CD4-positive, alpha-beta T cell treated with Interferon alpha-2 for 1 hour (primary cell): Measurements from ENCODE around the gene PAK5.

ENCODE experiments used
- DNase-seq, 2 donors: peaks; one replicate each; pipeline ENCODE4 v3.0.0-alpha.2; 2020 to 2022

Gene PAK5

DNA sequence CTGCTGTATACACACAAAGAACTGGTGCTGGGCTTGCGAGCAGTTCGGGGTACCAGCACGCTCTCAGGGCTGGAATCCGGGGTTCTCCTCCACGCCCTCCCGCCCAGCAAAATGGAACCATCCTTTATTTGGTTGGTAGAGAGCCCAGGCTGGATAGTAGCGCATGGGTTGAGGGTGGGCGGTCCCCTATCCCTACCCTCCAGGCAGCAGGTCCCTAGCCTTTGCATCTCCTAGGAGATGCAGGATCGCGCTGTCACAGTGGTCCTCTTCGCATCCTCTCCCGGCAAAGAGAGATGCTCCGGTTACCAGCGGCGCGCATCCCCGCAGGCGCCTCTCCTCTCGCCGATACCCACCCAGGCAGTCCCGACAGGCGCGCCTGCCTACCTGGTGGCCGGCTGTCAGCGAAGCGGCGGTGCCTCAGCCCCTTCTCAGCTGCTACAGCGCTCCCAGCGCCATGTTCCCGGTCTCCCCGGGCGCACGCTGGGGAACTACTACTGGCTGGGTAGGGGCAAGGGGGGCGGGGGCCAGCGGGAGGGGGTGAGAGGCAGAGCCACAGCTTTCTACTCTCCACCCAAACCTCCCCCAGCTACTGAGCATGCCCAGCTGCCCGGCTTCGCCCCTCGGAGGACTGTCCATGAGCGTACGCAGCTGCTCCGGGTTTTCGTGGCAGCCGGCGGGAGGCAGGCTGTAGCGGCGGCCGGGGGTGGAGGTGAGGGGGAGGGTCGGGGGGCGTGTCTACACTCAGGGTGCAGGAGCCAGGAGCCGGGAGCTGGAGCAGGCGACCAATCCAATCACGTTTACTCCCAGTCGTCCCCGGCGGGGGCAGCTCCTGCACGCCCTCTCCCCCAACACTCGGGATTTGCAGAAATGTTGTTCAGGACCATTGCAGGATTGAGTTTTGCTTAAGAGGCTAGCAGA lies at the start of gene PAK5:
Gene PAK5 (minus strand): TSS at position 699 of the 918 bp plus-strand sequence. CDS start 194,748 bp downstream, outside the sequence.
- DNase-seq, result no peak

DNA sequence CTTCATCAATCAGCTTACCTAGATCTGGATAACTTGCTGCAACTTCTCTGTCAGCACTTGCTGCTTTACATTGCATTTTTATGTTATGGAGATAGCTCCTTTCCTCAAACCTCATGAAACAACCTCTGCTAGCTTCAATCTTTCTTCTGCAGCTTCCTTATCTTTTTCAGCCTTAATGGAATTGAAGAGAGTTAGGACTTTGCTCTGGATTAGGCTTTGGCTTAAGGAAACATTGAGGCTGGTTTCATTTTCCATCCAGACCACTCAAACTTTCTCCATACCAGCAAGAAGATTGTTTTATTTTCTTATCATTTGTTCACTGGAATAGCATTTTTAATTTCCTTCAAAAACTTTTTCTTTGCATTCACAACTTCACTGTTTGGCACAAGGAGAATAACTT lies 48.8 kb upstream of the PAK5 start:
- DNase-seq, result no peak

DNA sequence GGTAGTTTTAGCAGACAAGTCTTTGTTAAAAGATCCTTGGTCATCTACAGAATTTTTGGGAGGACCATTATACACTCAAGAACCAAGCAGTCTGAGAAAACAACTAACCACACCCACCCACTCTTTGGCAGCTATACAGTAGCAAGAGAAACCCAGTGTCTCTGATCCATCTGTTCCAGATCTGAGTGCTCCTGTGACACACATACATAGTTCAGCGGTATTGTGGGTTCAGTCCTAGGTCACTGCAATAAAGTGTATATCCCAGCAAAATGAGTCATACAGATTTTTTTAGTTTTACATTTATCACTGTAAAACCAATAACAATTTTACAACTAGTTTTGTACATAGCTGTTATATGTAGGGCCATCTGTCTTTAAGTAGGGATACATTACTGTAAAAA lies 47.4 kb upstream of the PAK5 start:
- no peak for DNase-seq

DNA sequence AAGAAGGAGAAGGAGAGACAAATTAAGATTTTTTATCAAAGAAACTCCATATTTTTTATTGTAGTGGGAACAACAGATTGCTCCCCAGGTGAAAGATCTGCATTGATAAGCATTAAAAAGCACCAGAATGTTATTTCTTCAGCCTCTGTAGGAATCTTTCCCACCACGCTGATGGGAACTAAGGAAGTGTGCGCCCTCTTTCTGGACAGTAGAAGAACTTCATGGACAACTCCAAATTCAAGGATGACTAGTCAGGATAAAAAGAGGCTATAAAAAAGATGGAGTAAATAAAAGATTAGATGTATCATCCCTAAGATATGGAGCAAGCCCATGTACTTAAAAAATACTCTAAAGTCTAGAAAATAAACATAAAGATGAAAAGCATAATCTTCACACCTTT lies 45.8 kb upstream of the PAK5 start:
- no peak for DNase-seq

DNA sequence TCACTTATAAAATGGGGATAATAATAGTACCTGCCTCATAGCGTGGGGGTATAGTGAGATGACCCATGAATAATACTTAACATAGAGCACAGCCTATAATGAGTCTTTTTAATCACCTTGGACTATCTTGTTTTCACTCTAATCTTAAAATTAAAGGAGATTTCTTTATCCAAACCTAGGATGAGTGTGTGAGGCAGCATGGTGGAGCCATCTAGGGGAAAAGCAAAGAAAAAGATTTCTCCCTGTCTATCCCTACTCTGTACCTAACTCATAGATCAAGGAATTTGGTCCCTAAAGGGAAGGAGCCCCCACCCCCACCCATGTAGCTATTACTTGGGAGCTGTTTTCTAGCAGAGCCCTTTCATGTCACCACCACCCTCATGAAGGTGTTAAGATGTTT lies 45.2 kb upstream of the PAK5 start:
- DNase-seq, result no peak

DNA sequence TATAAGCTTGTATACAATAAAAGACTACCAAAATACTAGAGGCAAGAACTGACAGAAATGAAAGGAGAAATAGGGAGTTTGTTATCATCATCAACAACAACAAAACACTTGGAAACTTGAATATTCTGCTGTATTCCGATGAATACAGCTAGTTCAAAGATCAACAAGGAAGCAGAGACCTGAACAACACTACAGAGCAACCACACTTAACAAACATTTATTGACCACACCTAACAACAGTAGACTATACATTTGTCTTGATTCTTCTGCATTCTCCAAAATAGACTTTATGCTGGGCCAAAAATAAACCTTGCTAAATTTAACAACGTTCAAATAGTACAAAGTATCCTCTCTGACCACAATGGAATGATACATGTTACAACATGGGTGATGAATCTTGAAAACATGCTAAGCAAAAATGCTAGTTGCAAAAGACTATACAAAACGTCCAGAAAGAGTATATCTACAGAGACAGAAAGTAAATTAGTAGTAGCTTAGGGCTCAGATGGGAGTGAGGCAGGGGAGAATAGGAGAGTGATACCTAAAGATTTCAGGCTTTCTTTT lies 39.1 kb upstream of the PAK5 start:
- no peak for DNase-seq

DNA sequence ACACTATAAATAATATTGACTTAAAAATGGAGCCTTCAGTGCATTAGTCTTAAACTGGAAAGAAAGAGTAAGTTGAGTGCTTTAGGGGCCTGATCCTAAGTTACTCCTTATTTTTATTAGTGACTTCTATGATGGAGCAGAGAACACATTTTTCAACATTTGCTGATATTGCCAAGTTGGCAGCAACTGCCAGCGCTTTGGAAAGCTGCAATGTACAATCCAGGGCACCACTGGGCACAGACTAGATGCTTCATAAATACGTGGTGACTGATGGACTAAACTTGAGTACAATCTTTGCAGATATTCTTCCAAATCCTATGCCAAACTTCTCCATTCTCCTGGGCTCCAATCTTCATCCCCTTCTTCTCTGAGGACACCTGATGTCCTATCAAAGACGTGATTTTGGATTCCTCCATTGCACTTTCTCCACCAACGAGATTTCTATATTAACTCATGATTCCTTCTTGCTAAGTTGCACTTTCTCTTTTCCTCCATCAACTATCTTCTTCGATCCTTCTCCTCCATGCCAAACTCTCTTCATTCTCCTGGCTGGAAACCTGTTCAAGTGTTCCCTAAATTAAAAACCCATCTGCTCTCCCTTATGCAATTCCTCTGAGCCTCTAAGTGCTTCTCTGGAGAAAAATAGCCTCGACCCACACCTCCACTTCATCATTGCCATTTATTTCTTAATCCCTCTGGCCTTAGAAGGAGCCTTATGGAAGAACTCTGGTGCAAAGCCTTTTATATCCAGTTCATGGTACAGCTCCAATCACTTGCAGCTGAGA lies 28.5 kb upstream of the PAK5 start:
- no peak for DNase-seq

DNA sequence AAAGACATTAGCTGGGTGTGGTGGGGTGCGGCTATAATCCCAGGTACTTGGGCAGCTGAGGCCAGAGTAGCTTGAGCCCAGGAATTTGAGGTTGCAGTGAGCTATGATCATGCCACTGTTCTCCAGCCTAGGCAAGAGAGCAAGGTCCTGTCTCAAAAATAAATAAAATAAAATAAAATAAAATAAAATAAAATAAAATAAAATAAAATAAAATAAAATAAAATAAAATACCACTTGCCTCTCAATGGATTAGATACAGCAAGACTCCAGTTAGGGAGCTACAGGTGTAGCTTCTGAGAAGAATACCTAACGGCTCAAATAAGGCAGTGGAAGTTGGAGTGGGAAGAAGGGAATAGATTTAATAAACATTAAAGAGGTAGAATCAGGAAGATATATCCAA lies 13.7 kb upstream of the PAK5 start:
- no peak for DNase-seq

DNA sequence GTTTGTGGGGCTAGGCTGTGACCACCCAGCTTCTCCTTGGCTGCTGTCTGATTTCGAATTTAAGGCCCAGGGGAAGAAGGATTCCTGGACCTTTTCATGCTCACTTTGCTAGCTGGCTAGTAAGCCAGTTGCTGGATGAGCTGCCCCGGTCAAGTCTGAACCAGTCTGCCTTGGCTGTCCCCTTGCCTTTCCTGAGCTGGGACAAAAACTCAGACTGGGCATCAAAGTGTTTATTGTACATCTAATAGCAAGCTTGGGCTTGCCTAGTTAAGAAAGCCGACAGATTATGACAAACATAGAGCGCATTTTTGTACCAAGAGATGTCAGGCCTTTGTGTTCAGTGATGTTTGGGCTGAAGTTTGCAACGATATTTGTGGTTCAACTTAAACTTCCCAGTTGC lies 750 bp upstream of the PAK5 start:
- no peak for DNase-seq

DNA sequence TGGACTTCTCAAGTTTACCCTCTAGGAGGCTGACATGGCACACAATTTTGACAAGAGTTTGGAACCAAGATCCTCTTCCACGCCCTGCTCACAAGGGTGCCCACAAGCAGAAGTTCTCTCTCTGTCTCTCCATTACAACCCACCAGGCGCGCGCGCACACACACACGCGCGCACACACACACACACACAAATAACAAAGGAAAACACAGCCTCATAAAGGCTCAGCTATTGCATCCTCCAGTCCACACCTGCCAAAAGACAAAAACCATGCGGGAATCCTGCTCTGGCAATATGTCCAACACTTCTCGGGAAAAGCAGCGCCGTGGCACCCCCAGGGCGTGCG lies 870 bp downstream of the PAK5 start:
- DNase-seq, result no peak

DNA sequence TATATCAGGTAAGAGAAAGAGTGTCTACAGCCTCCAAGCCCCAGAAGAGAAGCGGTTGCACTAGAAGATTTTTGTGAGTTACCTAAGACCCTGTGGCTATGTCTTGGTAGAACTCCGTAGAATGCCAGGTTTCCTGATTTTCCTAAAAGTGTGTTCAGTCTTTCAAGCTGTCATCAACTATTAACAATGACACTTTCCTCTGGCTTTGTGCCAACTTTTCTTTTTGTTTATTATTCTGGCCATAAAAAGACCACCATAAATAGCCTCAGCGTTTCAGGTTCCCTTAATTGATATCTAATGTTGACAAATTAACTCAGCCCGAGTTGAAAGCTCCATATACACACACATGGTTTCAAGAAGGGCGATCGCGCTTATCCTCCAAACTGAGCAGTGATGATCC lies 1.2 kb downstream of the PAK5 start:
- no peak for DNase-seq

DNA sequence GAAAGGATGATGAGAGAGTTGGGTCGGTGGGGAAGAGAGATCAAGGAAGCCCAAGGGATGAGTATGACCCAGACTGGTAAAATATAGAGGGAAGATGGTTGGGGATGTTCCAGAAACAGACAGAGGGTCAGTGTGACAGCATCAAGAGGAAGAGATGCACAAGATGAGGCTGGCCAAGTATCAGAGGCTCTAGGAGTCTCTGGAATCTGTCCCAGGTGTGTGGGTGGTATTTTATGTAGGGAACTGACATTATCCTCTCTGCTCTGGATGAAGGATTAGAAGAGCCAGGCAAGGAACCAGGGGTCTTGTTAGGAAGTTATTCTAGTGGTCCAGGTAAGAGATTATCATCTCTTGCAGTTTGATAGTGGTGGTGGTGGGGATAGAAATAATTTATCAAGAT lies 3.6 kb downstream of the PAK5 start:
- no peak for DNase-seq

DNA sequence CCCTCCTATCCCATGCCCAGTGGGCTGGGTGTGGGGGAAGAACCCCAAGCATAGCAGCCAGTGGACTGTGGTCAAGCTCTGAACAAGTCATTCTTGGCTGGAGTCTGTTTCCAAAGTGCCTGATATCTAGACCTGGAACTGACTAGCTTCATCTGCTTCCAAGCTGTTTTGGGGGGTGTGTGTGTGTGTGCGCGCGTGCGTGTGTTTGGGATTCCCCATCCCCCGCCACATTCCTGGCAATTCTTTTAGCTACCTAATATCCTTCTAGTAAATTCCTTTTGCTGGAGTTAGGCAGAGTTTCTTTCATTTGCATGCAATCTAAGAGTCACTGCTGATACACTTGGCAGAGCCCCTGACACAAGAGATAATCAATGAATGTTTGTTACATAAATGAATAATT lies 7.8 kb downstream of the PAK5 start:
- DNase-seq, result no peak

DNA sequence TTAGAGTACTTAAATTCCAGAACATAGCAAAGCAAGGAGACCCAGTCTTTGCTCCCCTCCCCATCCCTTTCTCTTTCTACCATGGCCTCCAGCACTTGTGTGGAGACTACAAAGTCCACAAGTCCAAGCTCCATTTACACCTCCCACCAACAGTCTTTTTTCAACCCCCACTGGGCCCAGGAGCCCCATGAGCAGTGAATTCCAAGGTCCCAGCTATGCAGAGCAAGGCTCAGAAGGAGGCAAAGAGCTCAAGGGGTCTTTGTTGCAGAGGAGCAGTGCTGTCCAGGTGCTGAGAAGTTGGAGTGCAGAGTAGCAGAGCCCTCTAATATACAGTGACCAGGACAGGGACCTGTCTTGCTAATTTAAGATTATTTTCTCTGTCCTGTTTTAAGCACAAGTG lies 9.0 kb downstream of the PAK5 start:
- no peak for DNase-seq

DNA sequence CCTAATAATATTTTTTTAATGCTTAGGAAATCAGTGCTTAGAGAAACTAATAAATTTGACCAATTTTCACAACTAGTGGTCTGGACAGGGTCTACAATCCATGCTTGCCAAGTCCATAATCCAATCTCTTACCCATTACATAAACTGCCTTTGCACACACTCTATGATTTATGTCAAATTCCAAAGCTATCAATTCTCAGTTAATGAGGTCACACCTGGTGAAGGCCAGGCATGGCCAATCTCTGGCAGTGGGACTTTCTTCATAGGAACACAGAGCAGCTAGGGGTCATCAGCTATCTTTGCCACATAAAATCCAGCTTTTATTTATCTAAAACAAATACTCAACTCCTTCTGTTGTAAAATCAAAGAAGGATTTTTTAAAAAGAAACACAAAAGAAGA lies 21.2 kb downstream of the PAK5 start:
- DNase-seq, result no peak

DNA sequence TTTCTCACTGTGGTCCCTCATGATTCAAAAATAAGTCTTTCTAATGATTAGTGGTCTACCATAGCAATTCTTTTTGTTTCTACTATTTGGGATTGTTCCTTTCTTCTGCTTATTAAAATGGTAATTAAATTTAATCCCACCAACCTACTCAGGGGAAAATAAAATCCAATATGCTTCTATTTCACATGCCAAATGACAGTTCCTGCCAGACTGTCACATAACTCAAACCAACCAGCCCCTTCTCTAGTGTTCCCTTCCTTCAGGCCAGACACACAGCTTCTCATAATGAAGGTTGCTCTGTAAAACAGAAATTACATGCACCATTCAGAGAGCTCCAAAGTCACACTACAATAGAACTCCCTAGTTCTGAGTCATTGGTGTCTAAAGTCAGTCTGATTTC lies 23.2 kb downstream of the PAK5 start:
- no peak for DNase-seq

DNA sequence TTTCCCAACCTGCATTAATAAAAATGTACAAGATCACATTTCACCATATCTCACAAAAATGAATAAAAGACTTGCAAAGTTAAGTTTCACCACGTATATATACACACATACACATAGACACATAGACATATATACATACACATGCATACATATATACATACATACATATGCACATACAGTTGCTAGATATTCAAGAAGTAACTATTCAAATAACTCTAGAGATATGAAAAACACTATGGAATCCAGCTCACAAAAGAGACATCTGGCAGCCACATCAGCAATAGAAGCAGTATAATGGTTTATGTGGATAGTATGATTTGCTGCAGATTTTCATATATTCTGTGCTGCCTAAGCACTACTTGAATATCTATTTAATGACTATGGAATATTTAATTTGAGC lies 28.1 kb downstream of the PAK5 start:
- no peak for DNase-seq

DNA sequence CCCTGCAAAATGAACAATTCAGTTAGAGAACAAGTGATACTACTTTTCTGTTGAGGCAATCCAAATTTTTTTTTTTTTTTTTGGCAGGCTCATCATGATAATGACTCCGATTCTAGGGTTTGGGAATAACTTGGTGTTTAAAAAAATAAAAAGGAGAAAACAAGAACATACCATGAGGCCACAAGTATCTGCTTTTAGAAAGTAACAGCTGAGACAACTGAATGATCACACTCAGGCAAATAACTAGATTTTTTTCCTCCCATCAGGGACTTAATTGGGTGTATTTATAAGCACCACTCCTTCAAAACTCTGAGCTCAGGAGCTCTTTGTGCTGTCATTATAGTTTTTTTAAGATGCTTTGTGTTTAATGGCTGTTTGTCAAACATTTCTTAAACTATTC lies 29.6 kb downstream of the PAK5 start:
- DNase-seq, result no peak

DNA sequence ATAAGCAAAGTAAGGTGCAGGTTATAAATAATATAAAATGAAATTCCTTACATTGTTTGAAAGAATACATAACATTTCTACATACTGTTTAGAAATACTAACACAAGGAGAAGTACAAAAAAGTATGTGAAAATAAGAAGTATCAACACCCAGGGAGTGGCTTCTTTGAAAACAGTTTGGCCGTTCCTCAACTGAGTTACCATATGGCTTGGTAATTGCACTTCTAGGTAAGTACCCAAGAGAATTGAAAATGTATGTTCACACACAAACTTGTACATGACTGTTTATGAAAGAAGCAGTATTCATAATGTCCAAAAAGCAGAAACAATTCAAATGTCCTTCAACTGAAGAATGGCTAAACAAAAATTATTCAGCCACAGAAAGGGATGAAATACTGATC lies 30.7 kb downstream of the PAK5 start:
- no peak for DNase-seq

DNA sequence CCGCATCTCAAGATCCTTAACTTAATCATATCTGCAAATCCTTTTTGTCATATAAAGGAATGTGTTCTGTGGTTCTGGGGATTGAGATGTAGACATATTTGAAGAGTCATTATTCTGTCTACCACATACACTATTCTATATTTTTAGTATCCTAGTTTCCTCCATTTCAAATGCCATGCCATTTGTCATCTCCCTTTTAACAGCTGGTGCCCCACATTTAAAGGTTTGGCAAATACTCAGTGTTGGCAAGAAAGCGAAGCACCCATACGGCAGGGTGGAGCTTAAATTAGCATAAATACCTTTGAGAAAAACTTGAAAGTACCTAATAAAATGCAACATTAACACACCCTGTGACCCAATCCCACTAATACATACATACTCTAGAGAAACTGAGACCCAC lies 31.7 kb downstream of the PAK5 start:
- no peak for DNase-seq

DNA sequence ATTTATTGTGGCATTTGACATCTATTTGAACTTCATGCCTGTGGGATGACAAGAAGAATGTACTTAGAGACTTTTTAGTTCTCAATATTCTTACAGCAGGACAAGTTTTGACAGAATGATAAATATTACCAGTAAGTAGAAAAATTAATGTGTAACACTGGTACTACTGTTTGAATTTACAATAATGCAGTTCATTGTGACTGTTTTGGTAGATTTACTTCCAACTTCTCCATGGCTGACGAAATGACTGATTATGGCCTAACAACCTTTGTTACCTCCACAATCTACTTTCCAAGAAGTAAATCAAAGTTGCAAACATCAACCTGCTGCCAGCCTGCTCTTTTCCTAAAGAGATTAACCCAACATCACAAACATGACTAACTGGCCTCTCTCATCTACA lies 38.5 kb downstream of the PAK5 start:
- DNase-seq, result no peak

DNA sequence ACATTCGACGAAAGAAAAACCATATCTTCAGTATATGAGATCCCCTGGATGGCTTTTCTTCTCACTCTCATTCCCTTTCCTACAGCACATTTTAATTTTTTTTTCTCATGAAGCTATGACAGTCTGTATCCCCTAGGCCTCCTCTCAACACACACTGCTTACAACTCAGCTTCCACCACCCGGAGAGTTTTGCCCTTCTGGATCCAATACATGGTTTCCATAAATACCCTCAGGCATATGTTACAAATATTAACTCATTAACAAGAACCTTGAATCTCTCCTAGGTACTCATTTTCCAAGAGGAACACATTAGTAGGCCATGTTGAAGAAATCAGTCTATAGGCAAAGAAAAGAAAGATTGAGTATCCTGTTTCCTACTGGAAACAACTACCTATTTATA lies 44.0 kb downstream of the PAK5 start:
- no peak for DNase-seq

DNA sequence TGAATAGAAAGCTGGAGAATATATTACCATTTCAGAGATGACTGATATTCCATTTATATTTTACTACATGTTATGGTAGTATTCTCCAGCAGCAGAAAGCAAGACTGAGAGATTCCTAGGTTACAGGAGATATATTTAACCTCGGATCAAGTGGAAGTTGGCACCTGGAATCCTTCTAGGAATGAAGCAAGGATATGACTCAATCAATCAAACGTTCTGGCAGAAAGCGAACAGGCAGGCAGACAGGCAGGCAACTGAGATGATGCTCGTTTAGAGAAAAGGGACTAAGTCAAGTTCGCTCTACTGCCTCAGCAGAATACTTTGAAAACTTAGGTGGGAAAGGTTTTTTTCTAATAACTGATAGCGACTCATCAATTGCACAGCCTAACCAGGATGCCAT lies 46.2 kb downstream of the PAK5 start:
- DNase-seq, result no peak

DNA sequence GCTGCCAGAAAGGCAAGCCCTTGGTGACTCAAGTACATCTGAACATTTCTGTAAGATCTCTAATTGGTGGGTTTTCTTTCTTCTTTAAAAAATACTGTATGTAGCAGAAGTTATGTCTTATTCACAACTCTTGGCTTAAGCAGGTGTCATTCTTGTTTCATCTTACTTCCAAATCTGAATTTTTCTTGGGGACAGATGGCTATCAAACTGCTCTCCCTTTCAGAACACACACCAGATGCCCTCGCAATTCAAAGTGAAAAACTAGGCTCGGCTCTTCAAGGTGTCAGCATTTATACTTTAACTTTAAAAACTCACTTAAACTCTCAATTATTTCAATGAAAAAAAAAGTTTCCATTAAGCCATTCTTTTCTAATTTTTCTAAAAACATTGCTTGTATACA lies 49.7 kb downstream of the PAK5 start:
- DNase-seq, result no peak
